GM10248 (cell line): ENCODE measurements around the gene ANTXR1.

Source experiments
- CTCF ChIA-PET: fragments of 300-600 bp; sonication (Branson Sonifier 250); formaldehyde crosslinking; extraction: SDS; loops from one replicate; lab custom pipeline; 2021; ENCODE audit warnings: antibody characterized with exemption; lab: Yijun Ruan, JAX
- POLR2A ChIA-PET: fragments of 350-650 bp; sonication (Branson Sonifier 250); formaldehyde crosslinking; extraction: SDS; loops from one replicate; lab custom pipeline; 2020; ENCODE audit warnings: antibody characterized with exemption; lab: Yijun Ruan, JAX
- DNase-seq: peaks from one replicate; pipeline ENCODE4 v3.0.0; 2012; ENCODE audit errors: extremely low spot score
- CTCF ChIP-seq: IDR thresholded peaks from 2 replicates; pipeline ENCODE4 v1.5.1; 2012; ENCODE audit warnings: mild to moderate bottlenecking, low read depth; ENCODE audit errors: extremely low read depth, missing control alignments, control extremely low read depth

Gene ANTXR1

DNA sequence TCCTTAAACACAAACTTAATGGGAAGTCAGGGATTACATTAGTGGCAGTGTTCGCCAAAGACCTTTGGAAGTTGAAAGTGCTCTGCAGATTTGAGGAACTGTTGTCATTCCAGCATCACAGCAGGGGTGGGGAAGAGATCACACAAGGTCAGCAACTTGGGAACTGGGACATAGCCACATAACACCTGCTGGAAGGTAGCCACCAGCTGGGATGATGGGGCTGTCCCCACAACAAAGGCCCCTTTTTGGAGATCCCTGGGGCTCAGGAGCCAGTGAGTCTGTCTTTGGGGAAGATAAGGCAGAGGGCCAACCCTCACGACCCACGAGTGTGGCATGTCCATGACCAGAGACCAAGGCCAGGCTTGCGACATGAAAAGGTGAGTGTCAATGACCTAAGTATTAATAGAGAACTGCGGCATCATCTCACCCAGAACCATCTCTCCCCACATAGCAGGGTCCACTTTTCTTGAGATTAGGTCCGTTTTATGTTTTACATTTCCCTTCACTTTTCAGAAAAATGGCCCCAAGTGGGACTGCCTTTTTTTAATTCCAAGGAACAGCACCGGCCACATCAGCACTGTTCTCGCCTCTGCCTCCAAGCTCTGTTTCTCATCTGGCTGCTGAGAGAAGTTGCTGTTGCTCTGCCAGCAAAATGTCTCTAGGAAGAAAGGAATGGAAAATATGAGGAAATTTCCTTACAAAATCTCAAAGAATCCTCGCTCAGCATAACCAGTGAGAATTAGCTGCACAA is 267.1 kb downstream of the ANTXR1 start:
- CTCF ChIA-PET, result no interaction called here
- POLR2A ChIA-PET, result no interaction called here
- no peak for DNase-seq
- TF ChIP-seq CTCF, result no peak

DNA sequence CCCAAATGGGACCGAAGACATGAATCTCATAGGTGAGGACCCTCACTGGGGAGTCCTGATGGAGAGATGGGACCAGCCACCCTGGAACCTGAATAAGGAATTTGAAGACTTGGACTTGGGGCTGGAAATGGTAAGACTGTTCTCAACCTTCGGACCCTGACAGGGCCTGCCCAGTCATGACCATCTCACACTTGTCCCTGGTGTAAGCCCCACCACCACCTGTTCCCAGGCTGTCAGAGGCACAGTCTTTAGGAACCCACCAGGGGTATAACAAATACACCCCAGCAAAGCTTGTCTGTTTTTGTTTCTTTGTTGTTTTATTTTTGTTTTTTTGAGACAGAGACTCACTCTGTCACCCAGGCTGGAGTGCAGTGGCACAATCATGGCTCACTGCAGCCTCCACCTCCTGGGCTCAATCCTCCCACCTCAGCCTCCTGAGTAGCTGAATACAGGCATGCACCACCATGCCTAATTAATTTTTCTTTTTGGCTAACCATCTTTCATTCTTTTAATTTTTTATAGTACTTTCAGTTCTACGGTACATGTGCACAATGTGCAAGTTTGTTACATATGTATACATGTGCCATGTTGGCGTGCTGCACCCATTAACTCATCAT is 267.9 kb downstream of the ANTXR1 start:
- POLR2A ChIA-PET, result no interaction called here
- TF ChIP-seq CTCF, result no peak
- CTCF ChIA-PET, result no interaction called here
- no peak for DNase-seq

DNA sequence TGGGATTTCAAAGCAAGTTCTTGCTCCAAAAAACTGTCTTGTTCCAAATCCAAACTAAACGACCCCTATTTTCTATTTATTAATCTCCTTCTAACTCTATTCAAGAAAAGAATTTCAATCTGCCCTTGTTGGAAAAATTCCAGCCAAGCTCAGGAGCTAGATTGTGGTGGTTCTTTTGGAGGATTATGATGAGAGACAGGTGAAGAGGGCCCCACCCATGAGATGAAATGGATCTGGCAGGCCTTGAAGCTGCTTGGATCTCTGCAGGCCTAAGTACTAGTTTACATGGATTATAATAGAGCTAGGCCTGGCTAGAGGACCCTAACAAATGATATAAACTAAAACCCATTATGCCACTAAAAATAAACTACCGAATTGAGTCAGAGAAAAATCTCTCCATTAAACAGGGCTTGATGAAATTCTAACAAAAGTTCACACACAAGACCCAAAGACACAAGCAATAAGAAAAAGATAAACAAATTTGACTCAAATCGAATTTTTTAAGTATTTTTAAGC is 272.5 kb downstream of the ANTXR1 start:
- ChIA-PET POLR2A (no interaction called here), CTCF (interaction anchor here (1.0 kb wide), 1 partner anchor 18 kb away, joined by 3 read pairs; no protein-coding TSS in a partner anchor)
- no peak for TF ChIP-seq CTCF
- no peak for DNase-seq

DNA sequence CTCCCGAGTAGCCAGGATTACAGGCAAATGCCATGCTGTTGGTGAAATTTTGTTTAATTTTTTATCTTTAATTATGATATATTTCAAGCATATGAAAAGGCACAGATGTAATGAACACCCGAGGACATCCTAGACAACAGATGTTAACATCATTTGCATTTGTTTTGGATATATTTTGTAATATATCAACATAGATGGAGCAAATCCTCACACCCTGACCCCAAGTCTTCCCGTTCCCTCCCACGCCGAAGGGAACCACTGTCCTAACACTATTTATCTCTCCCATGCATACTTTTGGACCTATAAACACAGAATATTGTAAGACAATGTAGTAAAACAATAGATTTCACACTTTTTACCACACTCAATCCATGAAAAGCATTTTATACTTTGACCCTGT is 274.6 kb downstream of the ANTXR1 start:
- no peak for TF ChIP-seq CTCF
- ChIA-PET POLR2A (no interaction called here), CTCF (no interaction called here)
- DNase-seq, result no peak

GRCh38 chr2:69288429-69288828 is 275.4 kb downstream of the ANTXR1 start:
- no peak for TF ChIP-seq CTCF
- CTCF ChIA-PET, result interaction anchor here (1.8 to 2.0 kb wide), 2 partner anchors 18 to 345 kb away, joined by 4 to 7 read pairs; no protein-coding TSS in a partner anchor
- DNase-seq, result no peak
- POLR2A ChIA-PET, result no interaction called here

GRCh38 chr2:69291004-69291650 is 278.1 kb downstream of the ANTXR1 start:
- CTCF ChIA-PET, result no interaction called here

More at GRCh38 chr2:69291004-69291650, 278.1 kb downstream of the ANTXR1 start:
- DNase-seq, result no peak
- POLR2A ChIA-PET, result no interaction called here
- no peak for TF ChIP-seq CTCF
